ENCODE data around the gene AHI1. TPM values are rescaled to one million over a fixed set of nuclear protein-coding genes. Genes with fewer than 3 reads are reported as not detected.

The AHI1 gene
- polyA plus RNA-seq, 1 of the 3 experiments (the other 2 are of a cell fraction) = 7.3 TPM

GRCh38 chr6:135291288-135292076 is 206.1 kb downstream of the AHI1 start:
- Histone ChIP-seq H3K9me3 (no peaks in the 10 kb centered on the region; the same call in 1 of the 2 replicates), H3K27me3 (ENCODE audit: insufficient read depth) (no peaks in the 10 kb centered on the region), H3K36me3 (replicated peaks in 1 of 2; ENCODE audit: control insufficient read depth in 1 of 2, insufficient read depth in 2 of 2, low read length in 1 of 2) (peaks cover 0 to 15% of the 10 kb centered on the region in 2 experiments), H3K27ac (ENCODE audit: low read depth in 2 of 2, low read length in 1 of 2) (peak overlapping the region in 1 of 2 experiments; percentile 27; a peak in 2 of 4 replicates), H4K20me1 (ENCODE audit: insufficient read depth) (no peaks in the 10 kb centered on the region), H2AFZ (ENCODE audit: low read depth) (no peak overlapping the region), H3F3A (replicated peaks; ENCODE audit: insufficient read depth) (peaks cover 15% of the 10 kb centered on the region), H3K9me2 (no peaks in the 10 kb centered on the region), H3K4me2 (0 out of 2 replicates have a peak overlapping the region, but pooled peaks have one; percentile 32), H3K4me3 (ENCODE audit: low read depth in 2 of 2, low read length in 1 of 2) (no peak overlapping the region), H3K79me2 (ENCODE audit: insufficient read depth) (no peaks in the 10 kb centered on the region), H3K9ac (no peak overlapping the region), H3K4me1 (ENCODE audit: control insufficient read depth in 1 of 2, insufficient read depth in 2 of 2, low read depth in 1 of 2, low read length in 1 of 2) (peaks cover 0 to 11% of the 10 kb centered on the region in 2 experiments; a peak in 2 of 4 replicates)
- peak; percentile 62; the same call in 1 of the 2 replicates for TF ChIP-seq RXRA (IDR thresholded peaks at IDR 0.05; ENCODE audit: borderline replicate concordance, low read depth)
- peak; percentile 74 for TF ChIP-seq TCF12 (IDR thresholded peaks at IDR 0.05)
- TF ChIP-seq PBX3 (IDR thresholded peaks at IDR 0.05) = peak; percentile 92
- TF ChIP-seq FOXM1 (IDR thresholded peaks at IDR 0.05; ENCODE audit: low read depth) = no peak
- TF ChIP-seq GABPA (IDR thresholded peaks at IDR 0.05; ENCODE audit: low read depth) = no peak
- TF ChIP-seq TEAD4 (IDR thresholded peaks at IDR 0.05; ENCODE audit: borderline replicate concordance, insufficient read depth) = peak; percentile 40; the same call in 1 of the 2 replicates
- TF ChIP-seq NFIC (IDR thresholded peaks at IDR 0.05; ENCODE audit: borderline replicate concordance) = peak; percentile 89
- peak in 1 of 2 experiments; percentile 52; a peak in 1 of 4 replicates for TF ChIP-seq EP300 (IDR thresholded peaks at IDR 0.05; ENCODE audit: borderline replicate concordance in 1 of 2, low read depth in 1 of 2, low read length in 1 of 2)
- TF ChIP-seq JUND (IDR thresholded peaks at IDR 0.05) = peak; percentile 83
- peak; percentile 77 for TF ChIP-seq FOSL2 (IDR thresholded peaks at IDR 0.05; ENCODE audit: borderline replicate concordance, low read depth)
- 64% methylated on average over 3 of the region's 3 CpGs for WGBS (ENCODE audit: low lambda C conversion rate)
- ChIA-PET POLR2A (no interaction called here), CTCF (interaction anchor here (0.9 kb wide), 1 partner anchor 336 kb away, joined by 3 read pairs; no protein-coding TSS in a partner anchor)
- DNase-seq = no peak

- 96% methylated on average over 5 of the region's 5 CpGs for WGBS (ENCODE audit: low lambda C conversion rate)
- Histone ChIP-seq H3K36me3 (replicated peaks in 1 of 2; ENCODE audit: control insufficient read depth in 1 of 2, insufficient read depth in 2 of 2, low read length in 1 of 2) (peaks cover 0 to 18% of the 10 kb centered on the region in 2 experiments), H4K20me1 (ENCODE audit: insufficient read depth) (no peaks in the 10 kb centered on the region), H3K9me2 (no peaks in the 10 kb centered on the region), H3K4me2 (no peak overlapping the region), H3K4me1 (ENCODE audit: control insufficient read depth in 1 of 2, insufficient read depth in 2 of 2, low read depth in 1 of 2, low read length in 1 of 2) (peaks cover 0 to 11% of the 10 kb centered on the region in 2 experiments; a peak in 2 of 4 replicates), H3K9me3 (no peaks in the 10 kb centered on the region), H3K9ac (no peak overlapping the region), H3K79me2 (ENCODE audit: insufficient read depth) (no peaks in the 10 kb centered on the region), H3K4me3 (ENCODE audit: low read depth in 2 of 2, low read length in 1 of 2) (no peak overlapping the region), H2AFZ (ENCODE audit: low read depth) (no peak overlapping the region), H3K27ac (ENCODE audit: low read depth in 2 of 2, low read length in 1 of 2) (no peak overlapping the region), H3F3A (replicated peaks; ENCODE audit: insufficient read depth) (peaks cover 15% of the 10 kb centered on the region), H3K27me3 (ENCODE audit: insufficient read depth) (no peaks in the 10 kb centered on the region)
- DNase-seq = no peak
- CTCF ChIA-PET = no interaction called here
- POLR2A ChIA-PET = no interaction called here
- TF ChIP-seq CHD2 (IDR thresholded peaks at IDR 0.05; ENCODE audit: low read length, partially characterized antibody) (no peak), MXI1 (IDR thresholded peaks at IDR 0.05; ENCODE audit: low read depth, low read length) (no peak), NFIC (IDR thresholded peaks at IDR 0.05; ENCODE audit: borderline replicate concordance) (no peak), EZH2phosphoT487 (IDR thresholded peaks at IDR 0.05; ENCODE audit: borderline replicate concordance, low read depth) (no peak), TCF12 (IDR thresholded peaks at IDR 0.05) (no peak), USF2 (IDR thresholded peaks at IDR 0.05; ENCODE audit: borderline replicate concordance, low read depth, low read length) (no peak), TEAD4 (IDR thresholded peaks at IDR 0.05; ENCODE audit: borderline replicate concordance, insufficient read depth) (no peak), ZBTB33 (IDR thresholded peaks at IDR 0.05; ENCODE audit: borderline replicate concordance, low read depth) (no peak), PBX3 (IDR thresholded peaks at IDR 0.05) (no peak), MEF2A (IDR thresholded peaks at IDR 0.05; ENCODE audit: borderline replicate concordance, low read depth) (no peak), MAX (IDR thresholded peaks at IDR 0.05; ENCODE audit: low read depth) (no peak), FOXM1 (IDR thresholded peaks at IDR 0.05; ENCODE audit: low read depth) (no peak), EP300 (IDR thresholded peaks at IDR 0.05; ENCODE audit: borderline replicate concordance in 1 of 2, low read depth in 1 of 2, low read length in 1 of 2) (no peak)
These were observed 207.7 kb downstream of the AHI1 start for GRCh38 chr6:135289816-135290215.
